IPS DF 4.7 (cell line): Measurements from ENCODE around the gene PTPRU.
"Not testable (repeated sequence)": the region's sequence is repeated elsewhere in the genome, so short reads cannot be mapped to it uniquely, and the experiment has no call there.

Experiments used
- DNase-seq: peaks from one replicate; pipeline ENCODE4 v3.0.0-alpha.2; 2013; ENCODE audit warnings: low spot score; ENCODE audit errors: extremely low read depth

The PTPRU gene

DNA sequence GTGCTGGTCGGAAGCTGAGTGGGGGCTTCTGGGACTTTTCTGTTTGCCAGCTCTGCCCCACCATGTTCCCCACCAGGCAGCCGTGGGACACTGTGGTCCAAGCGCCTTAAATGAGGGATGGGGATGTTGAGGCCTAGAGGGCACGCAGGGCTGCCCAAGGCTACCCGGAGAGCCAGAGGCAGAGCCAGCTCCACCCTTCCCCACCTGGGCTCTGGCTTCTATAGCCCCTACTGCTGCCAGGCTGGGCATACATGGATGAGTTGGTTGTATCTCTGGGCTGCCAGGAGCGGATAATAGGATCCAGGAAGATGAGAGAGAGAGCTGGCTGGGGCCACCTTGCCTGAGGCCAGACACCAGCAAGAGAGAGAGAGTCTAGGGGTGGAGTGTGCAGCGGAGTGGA, 49.4 kb downstream of the PTPRU start:
- no peak for DNase-seq

- no peak for DNase-seq
These were observed 50.0 kb downstream of the PTPRU start for GRCh38 chr1:29286194-29286767.

DNA sequence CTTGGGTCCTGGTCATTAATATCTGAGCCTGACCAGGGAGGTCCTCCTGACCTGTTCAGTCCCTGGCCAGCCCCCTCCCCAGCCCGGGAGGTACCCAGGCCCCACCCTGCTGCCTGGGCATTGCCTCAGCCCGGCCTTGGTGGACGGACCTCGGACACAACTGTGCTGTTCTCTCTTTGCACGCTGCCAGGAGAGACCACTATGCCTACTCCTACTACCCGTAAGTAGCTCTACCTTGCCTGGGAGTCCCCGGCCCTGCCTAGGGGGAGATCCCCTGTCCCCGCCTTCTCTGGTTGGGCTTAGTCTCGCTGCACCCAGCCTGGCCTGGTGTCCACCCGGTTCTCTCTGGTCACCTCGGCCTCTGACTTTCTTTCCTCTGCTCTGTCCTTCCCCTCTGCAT, 53.2 kb downstream of the PTPRU start:
- no peak for DNase-seq

DNA sequence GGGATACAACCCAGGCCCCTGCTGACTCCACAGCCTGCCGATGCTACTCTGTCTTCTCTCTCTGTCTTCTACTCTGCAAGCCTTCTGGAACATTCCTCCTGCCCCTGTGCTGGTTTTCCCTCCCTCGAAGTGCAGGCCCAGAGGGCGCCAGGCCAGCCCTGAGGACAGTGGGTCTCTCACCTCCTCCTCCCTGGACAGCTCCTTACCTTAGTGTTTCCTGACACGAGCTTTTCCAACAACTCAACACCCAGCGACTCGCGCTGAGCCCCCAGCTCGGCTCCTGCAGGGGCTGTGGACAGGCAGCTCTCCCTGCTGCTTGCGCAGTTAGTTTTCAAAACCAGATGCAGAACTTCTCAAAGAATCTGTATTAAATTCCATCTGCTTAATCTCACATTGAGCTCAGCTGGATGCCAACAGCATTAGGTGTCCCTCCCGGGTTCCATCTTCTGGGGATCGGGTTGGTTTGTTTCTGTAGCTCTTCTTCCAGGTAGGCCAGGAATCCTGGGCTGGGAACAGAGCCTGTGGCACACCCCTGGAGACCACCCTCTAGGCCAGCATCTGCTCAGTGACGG, 54.2 kb downstream of the PTPRU start:
- no peak for DNase-seq

GRCh38 chr1:29291756-29292155, 55.4 kb downstream of the PTPRU start:
- DNase-seq: no peak

GRCh38 chr1:29292344-29292743, 56.0 kb downstream of the PTPRU start:
- no peak for DNase-seq

- DNase-seq: no peak
These were observed 61.1 kb downstream of the PTPRU start for GRCh38 chr1:29297450-29297849.

GRCh38 chr1:29298246-29298645, 61.9 kb downstream of the PTPRU start:
- no peak for DNase-seq

- DNase-seq: no peak
These were observed 63.1 kb downstream of the PTPRU start for GRCh38 chr1:29299446-29299845.

DNA sequence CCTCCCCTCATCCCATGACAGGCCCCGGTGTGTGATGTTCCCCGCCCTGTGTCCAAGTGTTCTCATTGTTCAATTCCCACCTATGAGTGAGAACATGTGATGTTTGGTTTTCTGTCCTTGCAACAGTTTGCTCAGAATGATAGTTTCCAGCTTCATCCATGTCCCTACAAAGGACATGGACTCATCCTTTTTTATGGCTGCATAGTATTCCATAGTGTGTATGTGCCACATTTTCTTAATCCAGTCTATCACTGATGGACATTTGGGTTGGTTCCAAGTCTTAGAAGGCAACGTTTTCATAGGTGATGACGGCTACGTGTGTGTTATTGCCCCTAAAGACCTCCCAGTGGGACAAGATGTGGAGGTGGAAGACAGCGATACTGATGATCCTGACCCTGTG, 65.4 kb downstream of the PTPRU start:
- not testable (repeated sequence) for DNase-seq

DNA sequence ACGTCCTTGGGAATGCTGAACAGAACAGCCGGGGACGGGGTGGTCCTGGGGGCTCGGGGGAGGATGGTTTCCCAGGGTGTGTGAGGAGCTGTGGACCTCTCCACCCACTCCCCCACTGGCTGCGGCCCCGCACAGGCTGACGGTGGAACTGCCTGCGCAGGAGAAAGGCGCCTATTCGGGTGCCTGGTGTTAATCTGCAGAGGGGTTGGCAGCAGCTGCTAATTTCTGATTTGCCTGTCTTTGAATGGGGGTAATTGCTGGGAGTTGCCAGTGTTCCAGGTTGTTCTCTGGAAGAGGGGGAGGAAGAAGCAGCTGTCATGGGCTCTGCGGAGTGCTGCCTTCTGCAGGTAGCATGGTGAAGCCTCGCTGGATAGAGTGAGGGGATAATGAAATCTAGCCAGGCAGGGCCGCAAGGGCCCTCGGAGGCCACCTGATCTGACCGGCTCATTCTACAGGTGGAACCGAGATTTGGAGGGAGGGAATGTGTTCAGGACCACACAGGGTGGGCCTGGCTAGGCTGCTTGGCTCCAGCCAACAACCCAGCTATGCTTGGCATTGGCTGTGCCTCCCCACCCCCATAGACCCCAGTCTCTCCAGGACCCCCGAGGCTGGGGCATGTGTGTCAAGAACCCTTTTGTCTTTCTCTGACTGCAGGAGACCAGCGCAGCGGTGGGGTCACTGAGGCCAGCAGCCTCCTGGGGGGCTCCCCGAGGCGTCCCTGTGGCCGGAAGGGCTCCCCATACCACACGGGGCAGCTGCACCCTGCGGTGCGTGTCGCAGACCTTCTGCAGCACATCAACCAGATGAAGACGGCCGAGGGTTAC, 67.1 kb downstream of the PTPRU start:
- no peak for DNase-seq

DNA sequence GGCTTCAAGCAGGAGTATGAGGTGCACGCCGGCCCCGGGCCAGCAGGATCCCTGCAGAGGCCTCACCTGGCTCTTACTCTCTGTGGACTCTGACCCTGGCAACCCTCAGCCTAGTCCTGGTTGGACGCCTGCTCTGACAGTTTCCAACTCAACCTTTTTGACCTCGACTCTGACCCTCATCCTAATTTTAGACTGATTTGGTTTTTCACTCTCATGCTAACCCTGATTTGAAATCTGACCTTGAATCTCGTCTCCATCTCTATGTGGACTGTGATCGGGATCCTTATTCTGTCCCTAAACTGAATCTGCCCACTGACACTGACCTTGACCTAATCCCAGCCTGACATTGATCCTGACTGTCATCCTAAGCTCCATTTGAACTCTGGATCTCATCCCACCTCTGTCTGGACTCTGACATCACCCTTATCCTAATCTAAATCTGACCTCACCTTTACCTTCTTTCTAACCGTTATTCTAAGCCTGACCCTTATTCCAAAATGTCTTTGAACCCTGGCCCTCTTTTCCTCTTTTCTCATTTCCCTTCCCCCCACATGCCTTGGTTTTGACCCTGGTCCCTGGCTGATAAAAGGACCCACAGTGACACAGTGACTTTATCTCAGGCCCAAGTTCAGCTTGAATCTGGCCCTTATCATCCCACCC, 67.8 kb downstream of the PTPRU start:
- DNase-seq: no peak

- no peak for DNase-seq
These were observed 69.6 kb downstream of the PTPRU start for GRCh38 chr1:29305943-29306342.

DNA sequence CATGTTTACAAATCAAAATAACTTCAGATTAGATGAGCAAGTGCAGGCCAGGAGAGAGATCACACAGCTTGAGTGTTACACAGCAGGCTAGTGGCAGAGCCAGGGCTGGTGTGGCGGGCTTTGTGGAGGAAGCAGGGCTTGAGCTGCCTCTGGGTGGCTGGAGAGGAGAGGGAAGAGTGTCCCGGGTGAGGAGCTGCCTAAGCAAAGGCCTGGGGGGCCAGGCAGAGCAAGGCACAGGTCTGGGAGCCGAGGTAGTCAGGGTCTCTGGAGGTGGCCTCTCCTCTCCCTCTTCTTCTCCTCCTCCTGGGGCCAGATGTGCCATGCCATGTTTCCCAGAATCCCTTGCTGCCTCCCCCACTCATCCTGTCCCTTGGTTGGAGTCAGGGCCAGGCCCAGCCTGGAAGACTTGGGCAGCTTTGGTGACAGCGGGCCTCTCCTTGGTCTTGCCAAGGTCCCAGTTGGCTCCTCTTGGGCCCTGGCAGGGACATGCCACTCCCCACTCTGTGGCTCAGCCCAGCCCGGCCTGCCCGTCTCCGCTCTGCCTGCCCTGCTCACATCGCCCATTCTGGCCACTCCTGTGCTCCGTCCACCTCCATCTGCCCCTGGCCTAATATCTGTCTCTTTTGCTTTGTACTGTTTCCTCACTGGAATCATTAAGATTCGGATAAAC, 70.3 kb downstream of the PTPRU start:
- DNase-seq: no peak

DNA sequence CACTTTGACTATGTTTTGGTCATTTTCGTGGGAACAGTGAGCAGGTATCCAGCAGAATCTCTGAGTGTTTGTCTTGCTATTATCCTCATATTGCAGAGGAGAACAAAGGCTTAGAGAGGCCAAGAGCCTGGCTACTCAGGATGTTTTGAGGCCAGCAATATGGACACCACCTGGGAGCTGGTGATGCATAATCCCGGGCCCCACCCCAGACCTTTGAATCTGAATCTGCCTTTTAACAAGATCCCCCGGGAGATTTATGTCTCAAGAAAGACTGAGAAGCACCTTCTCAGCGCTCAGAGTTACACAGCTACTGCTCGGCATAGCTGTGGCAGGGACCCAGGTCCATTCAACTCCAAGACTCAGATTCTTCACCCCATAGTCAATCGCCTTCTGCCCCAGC, 72.8 kb downstream of the PTPRU start:
- DNase-seq: no peak

DNA sequence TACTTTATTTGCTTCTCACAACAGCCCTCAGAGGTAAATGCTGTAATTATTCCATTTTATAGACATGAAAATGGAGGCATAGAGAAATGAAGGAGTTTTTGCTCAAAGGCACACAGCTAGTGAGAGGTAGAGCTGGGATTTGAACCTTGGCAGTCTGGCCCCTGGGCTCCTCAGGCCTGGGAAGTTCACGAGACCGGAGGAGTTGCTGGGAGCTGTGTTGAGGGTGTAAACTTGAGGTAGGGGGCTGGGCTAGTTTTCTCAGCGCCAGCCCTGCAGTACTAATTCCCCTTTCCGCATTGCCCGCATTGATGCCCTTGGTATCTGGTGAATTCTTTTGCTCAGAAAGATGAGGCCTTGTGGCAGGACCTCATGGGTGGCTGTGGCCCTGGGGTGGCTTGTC, 73.3 kb downstream of the PTPRU start:
- DNase-seq: no peak

GRCh38 chr1:29310616-29311180, 74.4 kb downstream of the PTPRU start:
- DNase-seq: no peak

- no peak for DNase-seq
These were observed 75.2 kb downstream of the PTPRU start for GRCh38 chr1:29311352-29312030.

- no peak for DNase-seq
These were observed 76.4 kb downstream of the PTPRU start for GRCh38 chr1:29312469-29313461.

DNA sequence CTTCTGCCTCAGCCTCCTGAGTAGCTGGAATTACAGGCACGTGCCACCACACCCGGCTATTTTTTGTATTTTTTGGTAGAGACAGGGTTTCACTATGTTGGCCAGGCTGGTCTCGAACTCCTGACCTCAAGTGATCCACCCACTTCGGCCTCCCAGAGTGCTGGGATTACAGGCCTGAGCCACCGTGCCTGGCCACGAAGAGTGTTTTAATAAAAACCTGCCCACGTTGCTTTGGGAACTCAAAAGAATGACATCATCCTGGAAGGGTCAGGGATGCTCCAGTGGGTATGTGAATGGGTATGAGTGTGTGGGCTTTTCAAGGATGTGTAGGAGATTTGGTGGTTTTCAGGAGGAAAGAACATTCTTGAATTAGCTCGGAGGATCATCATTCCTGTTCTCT, 78.4 kb downstream of the PTPRU start:
- DNase-seq: not testable (repeated sequence)
